GM21526 (cell line): ENCODE data around the gene CAPNS1.
"Not testable (repeated sequence)": the region's sequence is repeated elsewhere in the genome, so short reads cannot be mapped to it uniquely, and the experiment has no call there.

Experiments
- ATAC-seq: cut with Tn5 transposase; IDR thresholded peaks from one replicate; pipeline ENCODE4 v1.9.1; 2021; ENCODE audit warnings: moderate library complexity; ENCODE audit not compliant: unreplicated experiment, low FRiP score

Gene CAPNS1

GRCh38 chr19:36144624-36145023 is 4.8 kb downstream of the CAPNS1 start:
- no peak for ATAC-seq

DNA sequence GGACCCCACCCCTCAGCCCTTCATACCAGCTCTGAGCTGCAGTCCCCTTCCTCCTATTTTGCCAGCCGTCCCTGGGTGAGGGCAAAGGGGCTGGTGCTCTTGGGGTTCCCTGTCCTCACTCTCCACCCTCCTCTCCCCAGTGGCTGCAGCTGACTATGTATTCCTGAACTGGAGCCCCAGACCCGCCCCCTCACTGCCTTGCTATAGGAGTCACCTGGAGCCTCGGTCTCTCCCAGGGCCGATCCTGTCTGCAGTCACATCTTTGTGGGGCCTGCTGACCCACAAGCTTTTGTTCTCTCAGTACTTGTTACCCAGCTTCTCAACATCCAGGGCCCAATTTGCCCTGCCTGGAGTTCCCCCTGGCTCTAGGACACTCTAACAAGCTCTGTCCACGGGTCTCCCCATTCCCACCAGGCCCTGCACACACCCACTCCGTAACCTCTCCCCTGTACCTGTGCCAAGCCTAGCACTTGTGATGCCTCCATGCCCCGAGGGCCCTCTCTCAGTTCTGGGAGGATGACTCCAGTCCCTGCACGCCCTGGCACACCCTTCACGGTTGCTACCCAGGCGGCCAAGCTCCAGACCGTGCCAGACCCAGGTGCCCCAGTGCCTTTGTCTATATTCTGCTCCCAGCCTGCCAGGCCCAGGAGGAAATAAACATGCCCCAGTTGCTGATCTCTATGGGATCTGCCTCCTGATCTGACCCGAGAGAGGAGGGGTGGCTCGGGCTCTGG is 10.0 kb downstream of the CAPNS1 start:
- no peak for ATAC-seq

DNA sequence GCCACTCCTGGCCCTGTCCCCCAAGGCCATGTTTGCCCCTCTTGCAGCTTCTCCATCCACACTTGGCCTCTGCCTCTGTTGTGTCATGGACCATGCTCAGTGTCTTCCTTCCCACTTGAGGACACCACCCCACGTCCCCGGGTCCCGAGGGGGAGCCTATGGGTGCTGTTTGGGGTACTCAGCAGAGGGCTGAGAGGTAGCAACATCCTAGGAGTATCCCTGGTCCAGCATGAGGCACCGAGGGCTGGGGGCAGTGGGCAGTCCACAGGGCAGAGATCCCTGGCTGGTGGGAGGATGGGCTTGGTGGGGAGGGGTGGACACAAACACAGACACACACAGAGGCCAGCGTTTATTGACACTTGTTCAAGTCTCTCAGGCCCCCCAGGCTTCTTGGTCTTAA is 10.7 kb downstream of the CAPNS1 start:
- ATAC-seq: no peak

GRCh38 chr19:36151144-36152018 is 11.5 kb downstream of the CAPNS1 start:
- ATAC-seq: no peak

DNA sequence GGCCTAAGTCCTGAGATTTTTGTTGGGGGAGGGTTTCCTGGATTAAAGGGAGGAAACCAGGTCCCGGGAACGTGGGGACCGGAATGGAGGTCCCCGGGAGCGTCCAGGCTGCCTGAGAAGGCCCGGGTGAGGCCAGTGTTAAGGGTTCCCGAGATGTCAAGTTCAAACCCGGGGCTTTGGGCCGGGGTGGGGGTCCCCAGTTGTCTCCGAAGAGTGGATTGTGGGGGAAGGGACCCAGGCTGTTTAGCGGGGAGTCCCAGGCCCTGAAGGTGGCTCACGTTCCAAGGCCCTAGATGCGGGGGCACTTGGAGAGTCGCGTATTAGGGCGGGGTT is 12.1 kb downstream of the CAPNS1 start:
- ATAC-seq: no peak

GRCh38 chr19:36152352-36153091 is 12.7 kb downstream of the CAPNS1 start, which contains the start of gene COX7A1:
Gene COX7A1 (minus strand): TSS chr19:36152447. CDS start chr19:36152407, 40 bp downstream.
- ATAC-seq: no peak

DNA sequence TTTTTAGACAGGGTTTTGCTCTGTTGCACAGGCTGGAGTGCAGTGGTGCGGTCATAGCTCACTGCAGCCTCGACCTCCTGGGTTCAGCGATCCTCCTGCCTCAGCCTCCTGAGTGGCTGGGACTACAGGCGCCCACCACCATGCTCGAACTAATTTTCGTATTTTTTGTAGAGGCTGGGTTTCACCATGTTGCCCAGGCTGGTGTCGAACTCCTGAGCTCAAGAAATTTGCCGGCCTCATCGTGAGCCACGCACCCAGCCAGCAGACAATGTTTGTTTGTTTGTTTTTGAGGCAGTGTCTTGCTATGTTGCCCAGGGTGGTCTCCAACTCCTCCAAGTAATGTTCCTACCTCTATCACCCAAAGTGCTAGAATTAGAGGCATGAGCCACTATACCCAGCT is 13.3 kb downstream of the CAPNS1 start:
- no peak for ATAC-seq

DNA sequence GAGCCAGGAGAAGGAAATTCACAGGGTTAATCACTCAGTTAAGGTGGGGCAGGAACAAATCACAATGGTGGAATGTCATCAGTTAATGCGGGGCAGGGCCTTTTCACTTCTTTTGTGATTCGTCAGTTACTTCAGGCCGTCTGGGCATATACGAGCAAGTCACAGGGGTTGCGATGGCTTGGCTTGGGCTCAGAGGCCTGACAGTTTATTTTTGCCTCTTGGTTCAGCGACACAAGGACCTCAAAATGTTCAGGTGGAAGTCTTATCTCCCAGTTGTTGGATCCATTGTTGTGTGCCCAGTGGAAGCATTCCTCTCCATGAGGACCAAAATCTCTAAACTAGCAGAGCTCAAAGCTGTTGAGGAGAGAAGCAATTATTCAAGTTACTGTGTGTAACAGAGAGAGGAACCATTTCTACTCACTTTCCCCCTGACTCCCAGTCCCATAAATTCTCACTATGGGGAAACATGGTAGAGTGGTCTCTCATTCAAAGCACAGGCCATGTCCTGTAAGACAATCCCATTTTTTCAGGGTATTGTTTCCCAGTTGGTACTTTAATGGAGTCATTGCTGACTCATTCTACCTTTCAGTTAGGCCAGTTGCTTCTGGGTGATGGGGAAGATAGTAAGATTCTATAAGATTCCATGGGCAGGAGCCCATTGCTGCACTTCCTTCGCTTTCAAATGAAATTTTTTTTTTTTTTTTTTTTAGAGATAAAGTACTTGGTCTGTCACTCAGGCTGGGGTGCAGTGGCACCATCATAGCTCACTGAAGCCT is 21.1 kb downstream of the CAPNS1 start:
- ATAC-seq: no peak

- no peak for ATAC-seq
These were observed 23.9 kb downstream of the CAPNS1 start for GRCh38 chr19:36163813-36164212.

DNA sequence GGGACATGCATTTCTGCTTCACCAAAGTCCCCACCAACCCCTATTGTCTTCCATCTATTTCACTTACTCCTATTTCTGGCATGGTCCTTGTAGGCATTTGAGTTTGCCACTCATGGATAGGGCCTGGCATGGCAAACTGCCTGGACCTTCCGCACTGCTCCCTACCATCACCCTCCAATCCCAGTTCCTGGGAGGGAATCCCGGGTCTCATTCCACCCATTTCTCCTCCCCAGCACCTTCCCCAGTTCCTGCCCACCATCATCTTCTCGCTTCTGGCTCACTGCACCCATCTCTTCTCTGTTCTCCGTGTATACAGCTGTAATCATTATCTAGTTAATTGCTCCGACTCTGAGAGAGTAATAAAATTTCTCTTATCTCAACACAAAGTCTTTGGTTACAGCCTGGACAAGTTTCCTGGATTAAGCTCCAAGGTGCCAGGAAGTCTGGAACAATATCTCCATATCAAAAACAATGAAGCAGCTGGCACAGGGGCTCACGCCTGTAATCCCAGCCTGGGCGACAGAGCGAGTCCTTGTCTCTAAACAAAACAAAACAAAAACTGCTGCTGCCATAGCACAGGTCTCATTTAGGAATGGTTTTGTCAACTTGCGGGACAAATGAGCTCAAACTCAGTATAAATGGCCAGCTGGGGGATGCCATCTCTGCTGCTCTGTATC is 29.4 kb downstream of the CAPNS1 start:
- ATAC-seq: no peak

- no peak for ATAC-seq
These were observed 33.0 kb downstream of the CAPNS1 start for GRCh38 chr19:36172852-36173251.

- ATAC-seq: not testable (repeated sequence)
These were observed 34.0 kb downstream of the CAPNS1 start for GRCh38 chr19:36173846-36174245.

- ATAC-seq: not testable (repeated sequence)
These were observed 39.2 kb downstream of the CAPNS1 start for GRCh38 chr19:36179077-36179476.

- no peak for ATAC-seq
These were observed 42.9 kb downstream of the CAPNS1 start for GRCh38 chr19:36182612-36183244.

GRCh38 chr19:36183245-36183628 is 43.4 kb downstream of the CAPNS1 start:
- ATAC-seq: no peak

DNA sequence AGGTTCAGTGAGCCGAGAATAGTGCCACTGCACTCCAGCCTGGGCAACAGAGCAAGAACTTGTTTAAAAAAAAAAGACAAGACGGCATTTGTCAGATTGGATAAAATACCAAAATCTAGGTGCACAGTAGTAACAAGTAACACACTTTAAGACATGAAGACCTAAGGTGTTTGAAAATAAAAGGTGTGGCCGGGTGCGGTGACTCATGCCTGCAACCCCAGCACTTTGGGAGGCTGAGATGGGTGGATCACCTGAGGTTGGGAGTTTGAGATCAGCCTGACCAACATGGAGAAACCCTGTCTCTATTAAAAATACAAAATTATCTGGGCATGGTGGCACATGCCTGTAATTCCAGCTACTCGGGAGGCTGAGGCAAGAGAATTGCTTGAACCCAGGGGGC is 46.9 kb downstream of the CAPNS1 start:
- not testable (repeated sequence) for ATAC-seq

GRCh38 chr19:36196249-36196648 is 56.4 kb downstream of the CAPNS1 start:
- no peak for ATAC-seq

GRCh38 chr19:36198119-36198518 is 58.3 kb downstream of the CAPNS1 start:
- ATAC-seq: no peak
